ENCODE data around the gene CPT2.
"Not testable (repeated sequence)": the region's sequence is repeated elsewhere in the genome, so short reads cannot be mapped to it uniquely, and the experiment has no call there.

The CPT2 gene

DNA sequence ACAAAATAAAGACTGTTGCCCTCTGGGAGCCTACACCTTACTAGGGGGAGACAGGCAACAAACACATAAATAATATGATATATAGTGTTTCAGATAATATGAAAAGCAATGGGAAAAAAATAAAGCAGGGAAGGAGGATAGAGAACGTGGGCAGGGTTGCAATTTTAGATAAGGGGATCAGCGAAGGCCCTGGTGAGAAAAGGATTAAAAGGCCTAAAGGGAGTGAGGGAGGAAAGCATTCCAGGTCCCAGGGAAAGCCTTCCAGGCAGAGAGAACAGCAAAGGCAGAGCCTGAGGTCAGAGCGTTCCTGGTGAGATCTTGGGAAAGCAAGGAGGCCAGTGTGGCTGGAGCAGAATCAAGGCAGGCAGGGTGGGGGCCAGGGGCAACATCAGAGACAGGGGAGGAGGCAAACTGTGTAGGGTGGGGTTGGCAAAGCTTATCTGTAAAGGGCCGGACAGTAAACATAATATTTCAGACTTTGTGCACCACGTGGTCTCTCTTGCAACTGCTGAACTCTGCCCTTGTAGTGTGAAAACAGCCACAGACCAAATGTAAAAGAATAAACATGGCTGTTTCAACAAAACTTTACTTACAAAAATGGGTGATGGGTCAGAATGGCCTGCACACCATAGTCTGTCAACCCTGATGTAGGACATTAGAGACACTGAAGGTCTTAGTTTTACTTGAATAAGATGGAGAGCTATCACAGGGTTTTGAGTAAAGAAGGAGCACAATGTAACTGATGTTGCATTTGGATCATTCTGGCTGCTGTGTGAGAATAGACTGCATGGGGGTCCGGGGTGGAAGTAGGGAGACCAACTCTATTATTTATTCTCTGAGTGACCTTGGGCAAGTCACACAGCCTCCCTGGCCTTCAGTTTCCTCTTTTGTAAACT lies 13.3 kb upstream of the CPT2 start:
- peak; percentile 70 for FAIRE-seq

DNA sequence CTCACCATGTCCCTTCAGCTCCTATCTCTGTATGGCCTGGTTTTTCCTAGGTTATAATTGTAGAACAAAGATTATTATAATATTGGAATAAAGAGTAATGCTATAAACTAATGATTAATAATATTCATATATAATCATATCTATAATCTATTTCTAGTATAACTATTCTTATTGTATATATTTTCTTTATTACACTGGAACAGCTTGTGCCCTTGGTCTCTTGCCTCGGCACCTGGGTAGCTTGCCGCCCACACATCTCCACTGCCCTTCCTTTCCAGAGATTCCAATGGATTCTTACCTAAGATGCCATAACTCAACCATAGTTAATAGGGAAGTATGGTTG lies 10.7 kb upstream of the CPT2 start:
- not testable (repeated sequence) for FAIRE-seq

DNA sequence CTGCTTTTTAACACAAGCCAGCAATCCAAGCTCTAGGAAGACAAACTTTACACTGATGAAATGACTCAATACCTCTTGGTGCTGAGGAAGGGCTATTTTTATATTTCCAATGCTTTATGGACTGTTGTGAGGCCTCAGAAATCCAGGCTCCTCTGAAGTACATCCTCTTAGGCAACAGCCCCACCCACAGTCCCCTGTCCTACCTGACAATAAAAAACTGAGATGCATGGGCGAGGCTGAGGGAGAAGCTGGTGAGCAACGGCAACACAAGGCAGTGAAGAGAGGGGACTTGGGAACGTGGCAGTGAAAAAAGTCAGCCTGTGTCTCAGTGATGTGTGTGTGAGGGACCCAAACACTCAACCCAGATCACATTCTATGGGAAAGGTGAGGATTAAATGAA lies 10.1 kb upstream of the CPT2 start:
- no peak for FAIRE-seq

DNA sequence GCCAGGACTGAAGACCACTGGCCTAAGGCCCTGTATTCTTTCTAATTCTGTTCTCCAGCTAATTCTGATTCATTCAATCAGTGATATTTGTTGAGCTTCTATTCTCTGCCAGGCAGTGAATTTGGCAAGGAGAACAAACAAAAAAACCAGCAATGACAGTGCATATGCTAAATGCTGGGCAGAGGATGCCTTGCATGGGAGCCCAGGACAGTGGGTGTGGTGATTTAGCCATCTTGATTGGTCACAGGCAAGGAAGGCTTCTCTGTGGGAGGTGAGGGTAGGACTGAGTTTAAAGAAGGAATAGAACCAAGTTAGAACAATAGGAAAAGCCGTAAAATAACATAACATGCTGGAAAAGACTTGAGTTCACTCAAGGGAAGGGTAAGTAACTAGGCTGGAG lies 9.2 kb upstream of the CPT2 start:
- no peak for FAIRE-seq

DNA sequence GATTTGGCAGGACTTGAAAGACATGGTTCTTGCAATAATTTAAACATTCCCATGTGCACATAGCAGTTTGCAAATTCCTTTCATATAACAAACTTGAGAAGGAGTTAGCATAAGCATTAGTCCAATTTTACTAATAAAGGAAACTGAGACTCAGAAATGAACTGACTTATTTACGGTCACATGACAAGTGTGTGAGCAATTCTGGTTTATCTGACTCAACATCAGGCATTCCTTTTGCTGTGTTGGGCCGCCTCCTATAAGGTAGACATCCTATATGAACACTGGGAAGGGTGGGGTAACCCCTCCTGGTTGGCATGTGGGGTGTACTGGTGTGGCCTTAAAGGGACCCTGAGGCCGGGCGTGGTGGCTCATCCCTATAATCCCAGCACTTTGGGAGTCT lies 8.5 kb upstream of the CPT2 start:
- no peak for FAIRE-seq

DNA sequence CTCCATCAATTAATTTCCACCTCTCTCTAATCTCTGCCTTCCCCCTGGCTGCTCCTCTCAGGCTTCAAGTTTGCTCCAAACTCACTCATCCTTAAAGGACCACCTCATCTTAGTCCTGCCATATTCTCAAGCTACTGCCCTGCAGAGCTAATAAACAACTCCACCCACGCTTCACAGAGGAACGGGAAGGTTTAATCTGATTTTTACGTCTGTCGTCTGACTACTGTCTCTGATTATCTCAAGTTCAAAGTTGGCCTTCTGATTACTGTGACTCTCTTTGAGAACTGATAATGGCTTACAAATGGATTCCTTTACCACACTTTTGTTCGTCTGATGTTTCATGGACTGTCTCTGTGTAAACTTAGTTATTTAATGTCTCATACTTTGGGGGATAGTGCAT lies 7.6 kb upstream of the CPT2 start:
- FAIRE-seq: no peak

DNA sequence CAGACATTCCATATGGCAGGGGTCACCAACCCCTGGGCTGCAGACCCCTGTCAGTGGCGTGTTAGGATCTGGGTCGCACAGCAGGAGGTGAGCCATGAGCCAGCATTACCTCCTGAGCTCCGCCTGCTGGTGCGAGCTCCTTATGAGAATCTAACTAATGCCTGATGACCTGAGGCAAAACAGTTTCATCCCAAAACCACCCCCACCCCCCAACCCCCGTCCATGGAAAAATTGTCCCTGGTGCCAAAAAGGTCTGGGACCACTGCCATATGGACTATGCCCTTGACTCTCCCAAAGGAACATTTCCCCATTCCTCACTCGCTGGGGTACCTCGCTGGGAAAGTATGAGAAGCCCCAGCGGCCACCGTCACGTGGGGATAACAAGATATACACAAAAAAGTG lies 6.4 kb upstream of the CPT2 start:
- FAIRE-seq: no peak

DNA sequence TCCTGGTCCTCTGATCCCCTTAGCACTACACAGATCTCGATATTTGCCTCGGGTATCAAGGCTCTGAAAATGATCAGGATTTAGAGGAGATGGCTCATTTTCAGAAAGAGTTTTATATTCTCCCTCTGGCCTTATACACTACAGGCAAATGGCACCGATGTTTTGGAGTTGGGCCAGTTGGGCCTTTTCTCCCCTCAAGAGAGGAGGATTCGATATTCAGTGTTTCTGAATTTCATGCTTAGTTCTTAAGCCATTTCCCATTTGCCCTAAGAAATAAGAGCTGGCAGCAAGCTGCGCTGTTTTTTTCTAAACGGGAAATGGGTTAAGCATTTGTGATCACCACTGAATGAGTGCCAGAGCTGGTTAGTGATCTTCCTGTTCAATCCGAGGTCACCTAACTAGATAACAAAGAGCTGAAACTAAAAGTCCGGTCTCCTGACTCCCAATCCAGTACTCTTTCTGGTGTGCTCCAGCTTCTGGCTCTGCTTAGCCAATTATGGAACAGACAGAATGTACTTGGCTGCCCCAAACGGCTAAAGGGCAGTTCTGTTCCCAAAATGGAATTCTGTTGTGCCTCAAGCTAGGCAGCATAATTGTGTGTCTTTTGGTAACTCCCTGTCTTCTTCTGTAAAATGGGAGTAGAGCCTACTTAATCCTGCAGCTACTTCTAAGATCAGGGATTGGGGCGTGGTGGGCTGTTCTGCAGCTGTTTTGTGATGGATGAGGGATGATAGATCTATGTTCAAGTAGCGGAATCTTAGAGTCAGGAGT lies 1.2 kb upstream of the CPT2 start:
- no peak for FAIRE-seq

DNA sequence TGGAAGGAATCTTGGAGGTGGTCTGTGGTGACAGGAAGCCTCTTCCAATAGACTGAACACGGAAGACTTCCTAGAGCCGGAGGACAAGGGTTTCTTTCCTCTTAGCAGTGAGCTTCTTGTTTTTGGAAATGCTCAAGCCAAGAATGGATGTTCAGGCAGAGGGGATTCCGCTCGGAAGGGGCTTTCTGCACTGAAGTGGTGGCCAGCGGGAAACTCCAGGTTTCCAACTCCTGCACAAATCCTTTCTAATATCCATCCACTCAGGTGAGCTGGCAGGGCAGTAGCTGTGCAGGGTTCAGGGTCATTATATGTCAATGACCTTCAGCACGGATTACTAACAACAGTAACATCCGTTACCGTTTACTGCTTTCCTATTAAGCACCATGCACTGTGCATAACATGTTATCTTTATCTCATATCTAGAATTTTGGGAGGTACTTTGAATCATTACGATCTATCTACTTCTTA lies 573 bp upstream of the CPT2 start:
- FAIRE-seq: no peak

DNA sequence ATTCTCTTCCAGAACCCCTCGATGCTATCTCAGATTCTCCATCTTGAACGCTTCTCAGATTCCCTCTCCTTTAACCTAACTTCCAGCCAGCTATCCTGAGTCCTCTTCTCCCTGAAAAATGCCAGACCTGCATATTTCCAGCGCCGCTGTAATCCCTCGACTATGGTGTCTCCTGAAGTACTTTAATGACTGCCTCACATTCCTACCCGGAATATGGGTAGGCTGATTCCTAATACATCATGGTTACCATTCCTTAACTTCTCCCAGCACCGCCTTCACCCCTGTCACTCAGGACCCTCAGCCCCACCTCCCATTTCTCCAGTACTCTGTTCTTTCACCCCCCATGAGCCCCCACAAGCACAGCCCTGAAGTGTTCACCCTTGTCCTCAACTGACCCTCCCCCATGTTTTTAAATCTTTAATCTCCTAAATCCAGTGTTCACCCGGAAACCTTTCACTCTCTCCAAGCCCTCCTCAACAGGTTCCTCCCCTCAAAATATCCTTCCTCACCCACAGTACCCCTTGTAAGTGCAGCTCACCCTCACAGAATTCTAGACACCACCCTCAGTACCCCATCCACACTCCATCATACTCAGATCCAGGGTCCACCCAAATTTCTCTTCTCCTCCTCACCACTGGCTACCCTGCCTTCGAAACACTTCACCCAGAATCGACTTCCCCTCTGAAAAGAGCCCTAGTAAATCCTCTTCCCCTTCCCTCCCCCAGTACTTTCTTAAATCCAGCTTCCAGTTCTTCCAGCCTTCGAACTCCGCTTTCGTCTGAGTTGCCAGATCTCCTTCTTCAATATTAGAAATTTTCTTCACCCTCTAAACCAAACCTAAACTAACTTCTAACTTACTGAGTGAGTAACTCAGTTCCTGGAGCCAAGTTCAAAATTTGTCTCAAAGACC lies 922 bp downstream of the CPT2 start:
- FAIRE-seq: no peak

DNA sequence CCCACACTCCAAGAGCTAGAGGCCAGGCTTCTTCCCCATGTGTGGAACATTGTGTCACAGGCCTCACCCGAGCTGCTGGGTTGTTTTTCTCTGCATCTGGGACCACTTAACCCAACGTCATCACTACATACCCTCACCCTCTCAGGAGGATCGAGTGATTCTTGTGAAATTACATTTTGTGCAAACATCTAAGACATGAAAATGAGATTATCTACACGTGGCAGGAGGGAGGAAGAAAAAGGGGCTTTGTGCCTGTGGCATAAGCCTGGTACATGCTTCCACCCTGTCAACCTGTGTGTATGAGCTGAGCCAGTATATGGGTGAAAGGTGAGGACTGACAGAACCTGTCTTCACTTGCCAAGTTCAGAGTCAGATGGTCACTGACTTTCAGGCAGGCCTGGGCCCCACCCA lies 1.6 kb downstream of the CPT2 start:
- no peak for FAIRE-seq

DNA sequence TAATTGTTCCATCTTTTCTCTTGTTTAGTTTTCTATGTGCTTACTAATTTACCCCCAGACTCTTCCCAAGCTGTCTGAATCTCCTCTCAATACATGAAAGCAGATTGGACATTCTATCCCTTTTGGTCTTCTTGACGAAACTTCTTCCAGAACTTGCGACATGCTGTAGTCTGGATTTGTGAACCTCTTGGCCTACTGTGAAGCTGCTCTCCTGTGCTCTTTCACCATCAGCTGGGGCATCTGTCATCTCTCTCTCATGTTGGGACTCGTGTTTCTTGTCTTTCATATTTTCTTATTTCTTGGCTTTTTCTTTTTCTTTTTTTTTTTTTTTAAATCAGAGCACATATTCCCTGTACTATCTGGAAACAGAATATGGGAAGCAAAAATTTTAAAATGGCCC lies 6.8 kb downstream of the CPT2 start:
- FAIRE-seq: no peak

DNA sequence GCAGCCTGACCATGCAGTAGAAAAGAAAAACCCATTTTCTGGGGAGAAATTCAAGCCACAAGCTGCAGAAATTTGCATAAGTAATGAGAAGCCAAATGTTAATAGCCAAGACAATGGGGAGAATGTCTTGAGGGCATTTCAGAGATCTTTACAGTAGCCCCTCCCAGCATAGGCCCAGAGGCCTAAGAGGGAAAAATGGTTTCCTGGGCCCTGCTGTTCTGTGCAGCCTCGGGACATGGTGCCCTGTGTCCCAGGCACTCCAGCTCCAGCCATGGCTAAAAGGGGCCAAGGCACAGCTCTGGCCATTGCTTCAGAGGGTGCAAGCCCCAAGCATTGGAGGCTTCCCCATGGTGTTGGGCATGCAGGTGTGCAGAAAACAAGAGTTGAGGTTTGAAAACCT lies 8.9 kb downstream of the CPT2 start:
- not testable (repeated sequence) for FAIRE-seq

DNA sequence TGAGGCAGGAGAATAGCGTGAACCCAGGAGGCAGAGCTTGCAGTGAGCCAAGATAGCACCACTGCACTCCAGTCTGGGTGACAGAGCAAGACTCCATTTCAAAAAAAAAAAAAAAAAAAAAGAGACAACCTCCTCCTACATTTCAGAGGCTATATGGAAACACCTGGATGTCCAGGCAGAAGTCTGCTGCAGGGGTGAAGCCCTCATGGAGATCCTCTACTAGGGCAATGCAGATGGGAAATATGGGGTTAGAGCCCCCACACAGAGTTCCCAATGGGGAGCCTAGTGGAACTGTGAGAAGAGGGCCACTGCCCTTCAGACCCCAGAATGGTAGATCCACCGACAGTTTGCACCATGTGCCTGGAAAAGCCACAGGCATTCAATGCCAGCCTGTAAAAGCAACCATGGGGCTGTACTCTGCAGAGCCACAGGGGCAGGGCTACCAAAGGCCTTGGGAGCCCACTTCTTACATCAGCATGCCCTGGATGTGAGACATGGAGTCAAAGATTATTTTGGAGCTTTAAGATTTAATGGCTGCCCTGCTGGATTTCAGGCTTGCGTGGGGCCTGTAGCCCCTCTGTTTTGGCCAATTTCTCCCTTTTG lies 9.6 kb downstream of the CPT2 start:
- not testable (repeated sequence) for FAIRE-seq

DNA sequence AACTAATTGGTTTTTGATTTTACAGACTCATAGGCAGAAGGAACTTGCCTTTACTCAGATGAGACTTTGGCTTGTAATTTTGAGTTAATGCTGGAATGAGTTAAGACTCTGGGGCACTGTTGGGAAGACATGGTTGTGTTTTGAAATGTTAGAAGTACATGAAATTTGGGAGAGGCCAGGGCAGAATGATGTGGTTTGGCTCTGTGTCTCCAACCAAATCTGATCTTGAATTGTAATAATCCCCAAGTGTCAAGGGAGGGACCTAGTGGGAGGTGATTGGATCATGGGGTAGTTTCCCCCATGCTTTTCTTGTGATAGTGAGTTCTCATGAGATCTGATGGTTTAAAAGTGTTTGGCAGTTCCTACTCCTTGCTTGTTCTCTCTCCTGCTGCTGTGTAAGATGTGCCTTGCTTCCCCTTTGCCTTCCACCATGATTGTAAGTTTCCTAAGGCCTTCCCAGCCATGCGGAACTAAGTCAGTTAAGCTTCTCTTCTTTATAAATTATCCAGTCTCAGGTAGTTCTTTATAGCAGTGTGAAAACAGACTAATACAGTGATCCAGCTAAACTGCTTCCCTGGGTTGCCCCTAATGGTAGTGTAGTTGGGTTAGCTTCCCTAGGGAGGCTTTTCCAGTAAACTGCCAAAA lies 10.2 kb downstream of the CPT2 start:
- no peak for FAIRE-seq

DNA sequence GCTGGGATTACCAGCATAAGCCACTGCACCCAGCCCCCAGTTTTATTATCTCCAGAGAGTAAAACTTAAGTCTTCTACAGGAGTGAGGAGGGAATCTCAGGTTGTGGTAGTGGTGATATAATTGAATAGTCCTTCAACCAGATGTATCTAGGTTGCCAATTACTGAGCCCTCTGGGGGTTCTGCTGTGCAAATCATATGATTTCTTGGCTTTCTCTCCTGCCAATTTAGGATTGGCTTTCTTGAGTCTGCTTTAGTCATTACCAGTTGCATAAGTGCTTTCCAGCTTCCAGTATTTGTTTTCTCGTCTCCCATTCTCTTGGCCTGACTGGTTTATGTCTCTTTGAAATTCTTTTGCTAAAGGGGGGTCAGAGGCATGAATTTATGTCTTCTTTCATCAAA lies 11.1 kb downstream of the CPT2 start:
- FAIRE-seq: no peak

DNA sequence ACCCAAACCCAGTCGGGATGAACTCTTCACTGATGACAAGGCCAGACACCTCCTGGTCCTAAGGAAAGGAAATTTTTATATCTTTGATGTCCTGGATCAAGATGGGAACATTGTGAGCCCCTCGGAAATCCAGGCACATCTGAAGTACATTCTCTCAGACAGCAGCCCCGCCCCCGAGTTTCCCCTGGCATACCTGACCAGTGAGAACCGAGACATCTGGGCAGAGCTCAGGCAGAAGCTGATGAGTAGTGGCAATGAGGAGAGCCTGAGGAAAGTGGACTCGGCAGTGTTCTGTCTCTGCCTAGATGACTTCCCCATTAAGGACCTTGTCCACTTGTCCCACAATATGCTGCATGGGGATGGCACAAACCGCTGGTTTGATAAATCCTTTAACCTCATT lies 13.7 kb downstream of the CPT2 start:
- FAIRE-seq: no peak

DNA sequence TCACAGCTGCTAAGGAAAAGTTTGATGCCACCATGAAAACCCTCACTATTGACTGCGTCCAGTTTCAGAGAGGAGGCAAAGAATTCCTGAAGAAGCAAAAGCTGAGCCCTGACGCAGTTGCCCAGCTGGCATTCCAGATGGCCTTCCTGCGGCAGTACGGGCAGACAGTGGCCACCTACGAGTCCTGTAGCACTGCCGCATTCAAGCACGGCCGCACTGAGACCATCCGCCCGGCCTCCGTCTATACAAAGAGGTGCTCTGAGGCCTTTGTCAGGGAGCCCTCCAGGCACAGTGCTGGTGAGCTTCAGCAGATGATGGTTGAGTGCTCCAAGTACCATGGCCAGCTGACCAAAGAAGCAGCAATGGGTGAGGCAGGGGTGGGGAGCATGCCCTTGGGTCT lies 14.3 kb downstream of the CPT2 start:
- no peak for FAIRE-seq

DNA sequence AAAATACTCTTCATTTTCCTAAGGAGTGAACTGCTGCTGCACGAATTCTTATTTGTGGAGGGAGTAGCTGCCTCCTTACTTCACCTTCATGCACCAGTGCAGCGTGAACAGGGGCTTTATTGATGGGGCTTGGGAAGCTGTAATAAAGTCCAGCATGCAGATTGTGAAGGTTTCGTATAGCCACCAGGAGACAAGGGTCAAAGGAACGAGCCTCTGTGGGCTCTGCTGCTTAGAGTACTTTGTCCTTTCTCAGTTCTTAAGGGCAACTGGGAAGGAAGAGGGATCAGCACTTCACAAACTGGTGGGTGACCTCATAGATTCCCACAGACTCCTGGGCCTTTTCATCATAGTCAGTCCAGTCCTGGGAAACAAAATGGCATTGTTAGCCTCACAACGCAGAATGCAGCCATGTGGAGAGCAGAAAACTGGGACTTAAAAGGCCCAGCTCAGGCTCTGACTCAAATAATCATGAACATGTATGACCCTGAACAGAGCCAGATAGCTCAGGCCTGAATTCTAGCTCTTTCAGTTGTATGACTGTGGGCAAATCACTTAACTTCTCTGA lies 17.8 kb downstream of the CPT2 start:
- FAIRE-seq: no peak

DNA sequence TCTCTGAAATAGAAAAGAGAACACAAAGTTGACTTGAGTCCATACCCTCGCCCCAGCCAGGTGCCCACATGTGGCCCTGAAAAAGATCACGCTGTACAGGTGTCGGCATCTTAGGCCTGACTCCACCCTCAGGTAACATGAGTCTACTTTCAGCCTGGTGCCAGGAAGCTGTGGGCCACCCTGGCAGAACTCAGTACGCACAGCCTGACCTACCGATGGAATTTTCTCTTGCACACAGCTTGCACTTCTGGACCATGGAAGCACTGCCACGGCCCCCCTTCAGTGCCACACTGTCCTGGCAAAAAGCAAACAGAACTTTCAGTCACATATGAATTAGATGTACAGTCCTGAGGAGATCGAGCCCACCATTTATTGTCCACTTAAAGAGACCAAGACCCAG lies 21.6 kb downstream of the CPT2 start:
- no peak for FAIRE-seq

DNA sequence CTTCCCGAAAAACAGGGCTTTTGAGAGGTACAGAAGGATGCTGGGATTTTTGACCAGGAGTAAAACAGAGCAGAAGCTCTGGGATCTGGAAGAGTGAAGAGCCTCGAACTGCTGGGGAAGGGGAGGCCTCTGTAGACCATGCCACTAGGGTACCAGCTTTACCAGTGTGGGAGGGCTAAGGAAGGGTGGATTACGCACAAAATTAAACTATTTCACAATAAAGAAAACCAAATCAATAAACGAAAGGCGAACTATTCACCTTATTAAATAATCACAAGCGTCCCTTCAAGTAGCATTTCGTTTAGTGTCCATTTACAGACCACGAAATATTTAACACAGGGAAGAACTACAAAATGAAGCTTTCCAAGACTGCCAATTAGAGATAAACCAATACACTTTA lies 23.1 kb downstream of the CPT2 start:
- FAIRE-seq: no peak

Measured in endometrium (tissue), 2 donors.